Gastrocnemius medialis (tissue), 4 donors: ENCODE measurements around the gene LRFN3.

Experiments used
- POLR2A ChIP-seq, 2 donors: fragments of 450-650 bp; IDR thresholded peaks; one replicate each; pipeline ENCODE4 v1.6.1; 2017; ENCODE audit warnings: antibody characterized with exemption in 2 of 2, mild to moderate bottlenecking in 2 of 2, moderate library complexity in 2 of 2
- TF ChIP-seq, protein P1 (sequence below), 5 experiments: fragments of 450-650 bp in 3 of 5; fragments of 200-600 bp in 2 of 5; sonication (generic) in 2 of 5; IDR thresholded peaks in 4 of 5; conservative IDR thresholded peaks in 1 of 5; 1 replicate in 4 of 5; 2 replicates in 1 of 5; pipeline ENCODE4 v1.5.1; 2016 to 2019; ENCODE audit warnings: antibody characterized with exemption in 5 of 5, mild to moderate bottlenecking in 3 of 5, moderate library complexity in 3 of 5

DNA sequence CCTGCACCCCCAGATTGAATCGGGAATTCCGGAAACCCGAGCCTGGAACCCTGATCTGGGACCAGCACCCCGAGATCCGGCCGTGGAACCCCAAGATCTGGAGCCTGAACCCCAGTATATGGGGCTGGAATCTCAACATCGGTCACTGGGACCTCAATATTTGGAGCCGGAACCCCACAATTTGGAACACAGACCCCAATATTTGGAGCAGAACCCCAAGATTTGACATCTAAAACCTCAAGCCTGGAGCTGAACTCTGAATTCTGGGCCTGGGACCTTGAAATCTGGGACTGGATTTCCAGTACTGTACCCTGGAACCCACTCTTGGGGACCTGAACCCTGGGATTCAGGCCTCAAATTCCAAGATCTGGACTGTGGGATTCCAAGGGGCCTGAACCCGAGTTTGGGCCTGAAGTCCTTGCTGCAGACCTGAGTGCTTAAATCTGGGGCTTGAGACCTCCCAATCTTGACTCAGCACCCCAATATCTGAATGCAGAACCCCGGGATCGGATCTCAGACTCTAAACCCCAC is 629 bp downstream of the LRFN3 start:
- TF ChIP-seq, protein P1, sequence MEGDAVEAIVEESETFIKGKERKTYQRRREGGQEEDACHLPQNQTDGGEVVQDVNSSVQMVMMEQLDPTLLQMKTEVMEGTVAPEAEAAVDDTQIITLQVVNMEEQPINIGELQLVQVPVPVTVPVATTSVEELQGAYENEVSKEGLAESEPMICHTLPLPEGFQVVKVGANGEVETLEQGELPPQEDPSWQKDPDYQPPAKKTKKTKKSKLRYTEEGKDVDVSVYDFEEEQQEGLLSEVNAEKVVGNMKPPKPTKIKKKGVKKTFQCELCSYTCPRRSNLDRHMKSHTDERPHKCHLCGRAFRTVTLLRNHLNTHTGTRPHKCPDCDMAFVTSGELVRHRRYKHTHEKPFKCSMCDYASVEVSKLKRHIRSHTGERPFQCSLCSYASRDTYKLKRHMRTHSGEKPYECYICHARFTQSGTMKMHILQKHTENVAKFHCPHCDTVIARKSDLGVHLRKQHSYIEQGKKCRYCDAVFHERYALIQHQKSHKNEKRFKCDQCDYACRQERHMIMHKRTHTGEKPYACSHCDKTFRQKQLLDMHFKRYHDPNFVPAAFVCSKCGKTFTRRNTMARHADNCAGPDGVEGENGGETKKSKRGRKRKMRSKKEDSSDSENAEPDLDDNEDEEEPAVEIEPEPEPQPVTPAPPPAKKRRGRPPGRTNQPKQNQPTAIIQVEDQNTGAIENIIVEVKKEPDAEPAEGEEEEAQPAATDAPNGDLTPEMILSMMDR (IDR thresholded peaks at IDR 0.05 in 4 of 5, conservative IDR thresholded peaks at IDR 0.05 in 1 of 5): no peak
- TF ChIP-seq POLR2A (IDR thresholded peaks at IDR 0.05): no peak
